ENCODE results near the gene MAP3K7.

Gene MAP3K7

DNA sequence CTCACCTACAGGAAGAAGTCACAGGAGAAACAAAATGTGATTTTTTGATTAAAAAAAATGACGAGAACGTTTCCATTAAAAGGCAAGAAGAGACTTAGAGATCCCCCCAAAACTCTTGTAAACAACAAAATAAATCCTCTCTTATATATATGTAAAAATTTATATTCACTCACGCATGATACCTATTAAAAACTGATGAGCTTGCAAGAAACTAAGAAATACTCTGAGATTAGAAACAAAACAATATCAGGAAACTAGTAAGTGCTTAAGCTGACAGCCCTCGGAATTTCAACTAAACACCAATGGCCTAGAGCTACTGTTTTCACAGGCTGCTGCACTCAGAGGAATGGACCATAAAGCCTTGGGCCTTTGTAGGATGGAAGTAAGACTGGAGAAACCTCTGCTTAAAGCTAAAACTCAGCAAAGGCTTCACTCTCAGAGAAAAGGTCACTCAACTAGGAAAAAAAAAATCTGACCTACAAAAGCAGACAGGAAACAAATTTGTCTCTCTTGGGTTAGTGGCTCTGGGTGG, 63.0 kb downstream of the MAP3K7 start:
- DNase-seq: no peak

GRCh38 chr6:90521955-90522354, 64.9 kb downstream of the MAP3K7 start:
- DNase-seq: no peak

DNA sequence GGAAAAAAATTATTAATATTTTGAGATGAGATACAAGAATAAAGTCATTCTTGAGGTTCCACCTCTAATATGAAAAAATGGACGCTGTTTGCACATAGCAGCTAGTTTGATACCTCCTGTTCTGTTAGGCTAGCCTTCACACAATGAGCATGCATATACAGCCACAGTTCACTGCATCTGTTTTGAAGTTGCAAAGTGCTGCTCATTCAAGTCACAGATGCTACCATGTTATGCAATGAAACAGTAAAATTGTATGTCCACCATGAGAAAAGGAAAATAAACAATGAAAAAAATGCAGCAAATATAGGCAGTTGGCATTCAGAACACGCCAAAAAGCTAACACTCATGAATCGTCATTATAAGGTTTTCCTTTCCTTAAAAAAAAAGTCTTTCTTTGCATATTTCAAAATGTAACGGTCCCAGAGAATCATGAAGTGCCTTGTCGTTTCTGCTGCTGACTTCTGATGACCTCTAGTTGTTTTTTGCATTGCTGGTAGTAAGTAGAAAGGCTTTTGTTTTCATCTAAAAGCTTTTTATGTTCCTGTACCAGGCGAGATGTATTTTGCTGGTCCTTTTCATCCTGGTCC, 70.7 kb downstream of the MAP3K7 start:
- DNase-seq: no peak

DNA sequence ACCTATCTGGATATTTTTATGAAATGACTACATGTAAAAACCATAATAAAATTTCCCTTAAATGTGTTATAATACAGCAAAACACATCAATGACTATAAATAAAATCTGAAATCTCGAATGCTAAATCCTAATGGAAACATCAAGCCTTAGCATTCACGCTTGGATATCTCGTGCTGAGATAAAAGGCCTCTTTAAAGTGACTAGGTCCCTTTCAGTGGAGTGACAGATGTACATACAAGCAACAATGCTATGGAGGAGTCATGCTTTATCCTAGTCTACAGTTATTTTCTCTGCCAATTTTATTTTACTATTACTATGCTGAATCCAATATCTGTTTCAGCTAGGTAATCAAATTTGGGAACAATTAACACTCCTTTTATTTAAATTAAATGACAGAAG, 72.4 kb downstream of the MAP3K7 start:
- no peak for DNase-seq

DNA sequence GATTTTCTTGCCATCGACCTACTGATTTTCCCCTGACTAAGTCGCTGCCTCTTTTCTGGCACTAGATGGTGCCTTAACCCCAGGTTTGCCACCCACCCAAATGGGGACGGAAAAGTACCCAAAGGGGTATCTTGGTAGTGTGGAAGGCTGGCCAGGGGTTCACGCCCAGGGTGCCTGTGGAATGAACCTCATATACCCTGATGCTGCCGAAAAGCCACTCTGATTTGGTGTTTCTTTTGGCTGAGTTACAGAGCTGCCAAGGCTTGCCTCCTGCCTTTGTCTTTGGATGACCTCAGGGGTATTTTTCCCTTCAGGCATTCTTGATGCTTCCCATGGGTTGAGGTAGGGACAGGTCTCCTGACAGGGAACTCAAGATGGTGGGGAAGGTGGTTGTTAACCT, 78.1 kb downstream of the MAP3K7 start:
- DNase-seq: no peak

- DNase-seq: no peak
Observed at GRCh38 chr6:90502866-90503407, 83.9 kb downstream of the MAP3K7 start.

GRCh38 chr6:90502381-90502780, 84.5 kb downstream of the MAP3K7 start:
- no peak for DNase-seq

DNA sequence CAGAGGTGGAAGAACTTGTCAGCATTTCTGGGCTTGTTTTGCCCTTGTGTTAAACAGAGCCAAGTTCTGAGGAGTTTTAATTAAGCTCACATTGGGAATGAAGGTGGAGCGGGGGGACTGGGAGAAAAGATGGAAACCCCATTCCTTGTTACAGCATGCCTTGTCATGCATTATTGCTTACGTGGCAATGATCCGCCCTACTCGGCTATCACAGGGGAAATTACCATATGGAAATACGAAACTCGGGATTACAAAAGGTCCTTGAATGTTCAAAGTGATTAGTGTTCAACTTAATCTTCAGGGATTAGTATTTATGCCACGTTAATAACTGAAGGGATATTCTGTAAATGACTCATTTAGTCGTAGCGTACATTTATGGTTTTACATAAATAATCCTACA, 86.4 kb downstream of the MAP3K7 start:
- DNase-seq: no peak

DNA sequence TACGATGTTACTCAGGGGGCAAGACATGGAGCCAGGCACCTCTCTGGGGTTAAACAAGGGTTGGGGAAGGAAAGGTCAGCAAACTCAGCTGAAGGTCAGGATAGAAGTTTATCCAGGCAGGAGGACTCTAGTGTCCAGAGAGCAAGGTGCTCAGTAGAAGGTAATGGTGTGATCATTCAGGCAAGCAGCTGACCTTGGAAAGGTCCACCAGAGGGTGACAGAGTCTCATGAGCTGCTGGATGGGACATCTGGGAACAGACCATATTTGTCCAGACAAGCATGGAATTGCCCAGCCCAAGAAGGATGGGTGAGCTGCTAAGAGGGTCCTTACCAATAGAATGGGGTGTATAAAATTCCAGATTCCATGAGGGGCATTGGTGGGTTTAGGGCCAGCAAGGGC, 89.5 kb downstream of the MAP3K7 start:
- no peak for DNase-seq

- DNase-seq: no peak
Observed at GRCh38 chr6:90496258-90497016, 90.4 kb downstream of the MAP3K7 start.

DNA sequence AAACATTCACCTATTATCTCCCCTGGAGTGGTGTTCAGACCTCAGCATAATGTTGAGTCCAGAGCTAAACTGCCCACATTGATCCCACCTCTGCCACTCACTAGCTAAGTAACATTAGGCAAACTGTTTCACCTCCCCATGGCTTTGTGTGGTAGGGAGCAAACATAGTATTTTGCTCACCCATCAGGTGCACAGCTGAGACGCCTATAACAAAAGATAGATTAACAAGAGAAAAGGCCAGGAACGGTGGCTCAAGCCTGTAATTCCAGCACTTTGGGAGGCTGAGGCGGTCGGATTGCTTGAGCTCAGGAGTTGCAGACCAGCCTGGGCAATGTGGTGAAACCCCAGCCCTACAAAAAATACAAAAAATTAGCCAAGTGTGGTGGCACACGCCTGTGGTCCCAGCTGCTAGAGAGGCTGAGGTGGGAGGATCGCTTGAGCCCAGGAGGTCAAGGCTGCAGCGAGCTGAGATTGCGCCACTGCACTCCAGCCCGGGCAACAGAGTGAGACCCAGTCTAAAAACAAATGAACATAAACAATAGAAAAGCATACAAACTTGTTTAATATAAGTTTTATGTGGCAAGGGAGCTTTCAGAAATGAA, 91.6 kb downstream of the MAP3K7 start:
- no peak for DNase-seq

DNA sequence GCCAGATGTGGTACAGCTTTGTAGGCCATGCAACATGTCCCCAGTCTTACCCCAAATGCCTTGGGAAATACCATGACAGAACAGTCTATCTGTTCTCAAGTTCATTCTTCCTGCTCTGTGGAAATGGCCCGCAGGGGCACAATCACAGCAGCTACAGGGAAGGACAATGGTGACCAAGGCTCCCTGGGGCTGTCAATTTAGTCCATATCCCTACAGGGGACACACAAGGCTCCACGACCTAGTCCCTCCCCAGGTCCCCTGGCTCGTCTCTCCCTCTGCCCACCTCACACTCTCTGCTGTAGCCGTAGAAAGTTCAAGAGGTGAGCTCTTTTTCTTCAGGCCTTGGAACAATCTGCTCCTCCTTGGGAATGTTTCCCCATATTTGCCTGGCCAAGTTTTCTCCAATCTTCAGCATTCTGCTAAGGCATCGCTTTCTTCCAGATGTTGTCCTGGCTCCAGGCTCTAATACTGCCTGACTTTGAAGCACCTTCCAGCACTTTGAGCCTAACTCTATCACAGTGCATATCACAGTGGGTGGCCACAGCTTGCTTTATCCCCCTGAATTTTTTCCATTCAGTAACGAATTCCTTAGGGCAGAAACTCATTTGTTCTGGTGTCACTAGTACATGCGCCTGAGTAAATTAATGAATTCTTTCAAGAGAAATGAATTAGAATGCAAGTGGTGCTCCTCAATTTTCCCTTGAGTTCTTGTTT, 92.6 kb downstream of the MAP3K7 start:
- DNase-seq: no peak

GRCh38 chr6:90493332-90493731, 93.5 kb downstream of the MAP3K7 start:
- DNase-seq: peak in 2 of 4 experiments; percentile 45 to 51

DNA sequence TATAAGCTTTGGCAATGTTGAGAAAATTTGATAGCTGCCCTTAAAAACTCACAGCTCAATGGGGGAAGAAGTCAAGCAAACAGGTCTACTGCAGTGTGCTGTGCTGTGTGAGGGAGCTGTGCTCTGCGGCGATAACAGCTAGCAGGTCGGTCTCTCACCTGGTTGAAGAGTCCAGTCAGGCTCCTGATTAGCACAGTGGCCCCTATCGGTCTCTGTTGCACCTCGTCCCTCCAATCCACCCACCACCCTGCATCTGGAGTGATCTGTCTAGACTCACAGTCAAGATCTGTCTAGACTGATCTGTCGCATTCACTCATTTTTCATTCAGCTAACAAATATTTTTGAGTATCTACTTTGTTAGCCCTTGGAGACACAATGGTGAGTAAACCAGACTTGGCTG, 94.1 kb downstream of the MAP3K7 start:
- no peak for DNase-seq

- DNase-seq: no peak
Observed at GRCh38 chr6:90492369-90492768, 94.5 kb downstream of the MAP3K7 start.

DNA sequence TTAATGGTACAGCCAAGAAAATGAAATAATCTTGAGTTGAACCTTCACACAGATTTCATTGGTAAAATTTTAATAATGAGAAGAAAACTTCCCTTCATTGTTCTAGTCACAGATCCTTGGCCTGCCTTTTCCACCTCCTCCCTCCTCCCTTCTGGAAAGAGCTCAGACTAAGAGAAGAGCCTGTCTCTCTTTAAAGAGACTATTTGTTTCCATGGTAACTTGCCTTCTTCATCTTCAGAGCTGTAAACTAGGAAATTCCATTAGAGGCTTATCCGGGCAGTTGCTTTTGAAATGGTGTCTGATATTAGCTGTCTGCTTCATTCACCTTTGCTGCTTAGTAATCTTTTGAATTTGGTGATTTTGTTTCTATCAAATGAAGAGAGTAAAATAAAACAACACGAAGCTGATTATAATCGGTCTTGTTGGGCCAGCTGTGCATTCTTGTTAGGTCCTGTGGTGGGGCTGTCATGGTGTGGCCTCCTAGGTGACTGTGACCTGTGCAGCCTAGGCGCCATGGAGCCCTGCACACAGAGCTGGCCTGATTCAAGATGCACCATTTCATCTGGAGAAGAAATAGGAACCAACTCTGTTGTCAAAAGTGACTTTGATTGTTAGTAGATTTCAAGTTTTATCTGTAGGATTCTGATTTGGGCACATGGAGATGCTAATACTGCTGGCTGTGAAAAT, 96.7 kb downstream of the MAP3K7 start:
- no peak for DNase-seq

DNA sequence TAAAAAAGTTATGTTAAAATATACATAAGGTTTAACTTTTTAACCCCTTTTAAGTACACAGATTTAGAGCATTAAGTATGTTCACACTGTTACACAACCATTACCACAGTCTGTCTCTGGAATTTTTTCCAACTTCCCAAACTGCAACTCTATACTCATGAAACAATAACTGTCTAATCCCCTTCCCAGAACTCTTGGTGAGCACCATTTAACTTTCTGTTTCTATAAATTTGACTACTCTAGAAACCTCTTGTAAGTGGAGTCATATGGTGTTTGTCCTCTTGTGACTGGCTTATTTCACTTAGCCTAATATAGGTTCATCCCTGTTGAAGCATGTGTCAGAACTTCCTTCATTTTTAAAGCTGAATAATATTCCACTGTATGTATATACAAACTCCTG, 98.1 kb downstream of the MAP3K7 start:
- no peak for DNase-seq

DNA sequence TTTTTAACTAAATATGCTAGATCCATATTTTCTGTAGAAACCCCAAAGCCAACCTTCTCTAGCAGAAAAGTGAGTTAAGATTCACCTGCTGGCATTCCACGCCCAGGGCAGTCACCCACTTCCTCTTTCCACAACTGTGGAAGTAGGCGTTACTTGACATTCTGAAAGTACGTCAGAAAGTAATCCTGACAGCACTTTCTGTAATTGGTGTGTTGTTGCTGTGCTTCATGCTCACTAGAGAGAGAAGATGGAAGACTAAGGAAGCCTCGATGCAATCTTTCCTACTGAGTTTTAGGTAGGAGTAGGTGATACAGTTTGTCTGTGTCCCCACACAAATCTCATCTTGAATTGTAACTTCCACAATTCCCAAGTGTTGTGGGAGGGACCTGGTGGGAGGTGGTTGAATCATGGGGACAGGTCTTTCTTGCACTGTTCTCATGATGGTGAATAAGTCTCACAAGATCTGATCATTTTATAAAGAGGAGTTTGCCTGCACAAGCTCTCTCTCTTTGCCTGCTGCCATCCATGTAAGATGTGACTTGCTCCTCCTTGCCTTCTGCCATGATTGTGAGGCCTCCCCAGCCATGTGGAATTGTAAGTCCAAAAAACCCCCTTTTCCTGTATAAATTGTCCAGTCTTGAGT, 101.1 kb downstream of the MAP3K7 start:
- peak; percentile 9 to 55 (median 24) for DNase-seq

DNA sequence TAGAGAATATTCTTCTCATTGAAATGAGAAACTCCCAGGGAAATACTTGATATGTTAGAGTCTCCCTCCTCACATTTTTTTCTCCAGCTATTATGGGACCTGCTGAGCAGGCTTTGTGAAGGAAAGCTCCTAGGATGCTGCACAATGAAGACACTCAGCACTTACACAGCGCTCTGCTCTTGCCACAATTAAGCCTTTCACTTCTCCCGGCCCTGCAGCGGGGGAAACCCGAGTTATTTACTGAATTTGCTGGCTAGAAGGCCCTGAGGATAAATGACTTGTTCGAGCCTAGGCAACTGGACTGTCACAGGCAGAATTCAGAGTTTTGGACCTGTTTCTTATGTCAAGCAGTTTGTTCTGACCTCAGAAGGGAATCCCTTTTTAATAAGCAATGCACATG, 102.0 kb downstream of the MAP3K7 start:
- no peak for DNase-seq

- DNase-seq: no peak
Observed at GRCh38 chr6:90484385-90484784, 102.5 kb downstream of the MAP3K7 start.

GRCh38 chr6:90483956-90484355, 102.9 kb downstream of the MAP3K7 start:
- no peak for DNase-seq
